Articular chondrocyte of knee joint (primary cell): ENCODE data around the gene NTHL1. TPM values are rescaled to one million over a fixed set of nuclear protein-coding genes. Genes with fewer than 3 reads are reported as not detected.

Experiments
- small RNA-seq: library from RNA; depleted of rRNA; stranded (forward); fragments of <200 nt; gene quantifications from one replicate; pipeline ENCODE3, GENCODE V24; 2012
- total RNA-seq: library from RNA; depleted of rRNA; stranded (reverse); fragments of >200 nt; gene quantifications from 2 replicates; pipeline ENCODE4 v1.2.3, GENCODE V29; 2012

The NTHL1 gene
- total RNA-seq, result 15.5 and 16.2 TPM in 2 replicates

GRCh38 chr16:2047330-2048115 is at the start of gene NTHL1, which contains the start of gene TSC2:
Gene NTHL1 (minus strand): TSS chr16:2047834. CDS start chr16:2047823, 11 bp downstream.
Gene TSC2 (plus strand): TSS chr16:2047985. CDS start chr16:2048616, 631 bp downstream.

GRCh38 chr16:2026461-2027023 is 21.1 kb downstream of the NTHL1 start, which contains the start of gene NHERF2:
Gene NHERF2 (plus strand): TSS chr16:2026902. CDS start chr16:2027006, 104 bp downstream.

GRCh38 chr16:2019518-2019920 is 28.1 kb downstream of the NTHL1 start, which contains the start of gene NPW:
Gene NPW (plus strand): TSS chr16:2019785.

GRCh38 chr16:2009791-2010510 is 37.7 kb downstream of the NTHL1 start, which contains the start of gene ZNF598:
Gene ZNF598 (minus strand): TSS chr16:2009821.

Small RNA genes lying within 50 kb of the gene (small RNA-seq; reads per million reads assigned to genes)
- gene MIR1225 (not detected), gene RN7SL219P (not detected)

Other genes with a start within 250 kb of the NTHL1 start
- gene HAGH, start 221.0 kb downstream of the NTHL1 start, total RNA-seq, result 14.3 and 23.7 TPM in 2 replicates
- gene FAHD1, start 220.6 kb downstream of the NTHL1 start, total RNA-seq, result 28.1 and 49.4 TPM in 2 replicates
- 0.32 and 0.39 TPM in 2 replicates for gene MEIOB, start 175.7 kb downstream of the NTHL1 start, total RNA-seq
- not detected in 2 replicates for gene HS3ST6, start 129.4 kb downstream of the NTHL1 start, total RNA-seq
- gene MSRB1, start 104.6 kb downstream of the NTHL1 start, total RNA-seq, result 13.5 and 17.8 TPM in 2 replicates
- not detected in 2 replicates for gene RPL3L, start 93.1 kb downstream of the NTHL1 start, total RNA-seq
- 97.7 and 108 TPM in 2 replicates for gene NDUFB10, start 88.3 kb downstream of the NTHL1 start, total RNA-seq
- gene RPS2, start 83.0 kb downstream of the NTHL1 start, total RNA-seq, result 1,674 and 2,243 TPM in 2 replicates
- not detected in 2 replicates for gene RNF151, start 81.0 kb downstream of the NTHL1 start, total RNA-seq
- 17.5 and 19.1 TPM in 2 replicates for gene TBL3, start 75.8 kb downstream of the NTHL1 start, total RNA-seq
- gene NOXO1, start 66.4 kb downstream of the NTHL1 start, total RNA-seq, result not detected in 2 replicates
- gene GFER, start 63.6 kb downstream of the NTHL1 start, total RNA-seq, result 9.2 and 12.5 TPM in 2 replicates
- gene SYNGR3, start 57.9 kb downstream of the NTHL1 start, total RNA-seq, result 0.26 and 0.76 TPM in 2 replicates
- gene ZNF598, start 38.0 kb downstream of the NTHL1 start, total RNA-seq, result 13.7 and 15.0 TPM in 2 replicates
- 0.39 and 0.65 TPM in 2 replicates for gene NPW, start 28.0 kb downstream of the NTHL1 start, total RNA-seq
- gene NHERF2, start 20.9 kb downstream of the NTHL1 start, total RNA-seq, result 24.3 and 40.4 TPM in 2 replicates
- 49.2 and 59.6 TPM in 2 replicates for gene TSC2, start 151 bp upstream of the NTHL1 start, total RNA-seq
- gene PKD1, start 88.1 kb upstream of the NTHL1 start, total RNA-seq, result 95.7 and 99.2 TPM in 2 replicates
- 0.65 and 0.86 TPM in 2 replicates for gene RAB26, start 100.8 kb upstream of the NTHL1 start, total RNA-seq
- gene TRAF7, start 107.9 kb upstream of the NTHL1 start, total RNA-seq, result 39.1 and 48.7 TPM in 2 replicates
- gene CASKIN1, start 148.8 kb upstream of the NTHL1 start, total RNA-seq, result under 0.01 TPM in 2 replicates
- 28.4 and 34.1 TPM in 2 replicates for gene MLST8, start 157.6 kb upstream of the NTHL1 start, total RNA-seq
- gene BRICD5, start 163.0 kb upstream of the NTHL1 start, total RNA-seq, result 0.22 and 0.91 TPM in 2 replicates
- 5.7 and 6.1 TPM in 2 replicates for gene PGP, start 167.0 kb upstream of the NTHL1 start, total RNA-seq
- gene E4F1, start 175.8 kb upstream of the NTHL1 start, total RNA-seq, result 16.1 and 18.6 TPM in 2 replicates
- gene DNASE1L2, start 188.6 kb upstream of the NTHL1 start, total RNA-seq, result 0.22 and 0.26 TPM in 2 replicates
- gene ECI1, start 203.8 kb upstream of the NTHL1 start, total RNA-seq, result 27.0 and 32.5 TPM in 2 replicates
- 69.3 and 85.8 TPM in 2 replicates for gene RNPS1, start 220.3 kb upstream of the NTHL1 start, total RNA-seq